NCI-H526 treated with DMSO at 0.1 percent for 48 hours (cell line): Measurements from ENCODE around the gene TSR1.

Experiments used
- DNase-seq: peaks from one replicate; lab custom pipeline; 2025; lab: John Stamatoyannopoulos, UW

Gene TSR1

GRCh38 chr17:2282297-2282873 lies 53.9 kb downstream of the TSR1 start:
- DNase-seq, result peak; percentile 4

- DNase-seq, result no peak
Observed at GRCh38 chr17:2279707-2280106, 56.5 kb downstream of the TSR1 start.

GRCh38 chr17:2277429-2278170 lies 58.7 kb downstream of the TSR1 start:
- no peak for DNase-seq

- DNase-seq, result no peak
Observed at GRCh38 chr17:2275722-2276121, 60.5 kb downstream of the TSR1 start.

- no peak for DNase-seq
Observed at GRCh38 chr17:2274414-2274813, 61.8 kb downstream of the TSR1 start.
